Measurements from ENCODE around the gene SERPINB13.
"Not testable (repeated sequence)": the region's sequence is repeated elsewhere in the genome, so short reads cannot be mapped to it uniquely, and the experiment has no call there.

SERPINB13 gene

DNA sequence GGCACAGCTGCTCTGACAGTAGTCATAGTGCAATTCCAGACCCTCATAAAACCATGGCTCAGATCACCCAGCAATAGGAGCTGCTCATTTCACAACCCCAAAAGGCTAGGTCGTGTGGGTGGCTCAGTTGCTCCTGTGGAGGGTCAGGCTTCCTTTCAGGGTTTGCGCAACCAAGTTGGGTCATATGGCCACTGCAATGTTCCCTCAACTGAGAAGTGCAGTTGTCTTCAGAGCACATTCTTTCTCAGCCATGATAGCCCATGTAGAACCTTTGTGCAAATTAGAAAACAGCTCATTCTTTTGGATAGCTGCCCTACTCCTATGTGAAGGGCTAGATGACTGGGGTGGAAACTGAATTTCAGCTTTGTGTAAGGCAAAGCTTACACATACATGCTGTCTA is 3.2 kb downstream of the SERPINB13 start:
- DNase-seq: peak; percentile 84 to 93 (median 91)

DNA sequence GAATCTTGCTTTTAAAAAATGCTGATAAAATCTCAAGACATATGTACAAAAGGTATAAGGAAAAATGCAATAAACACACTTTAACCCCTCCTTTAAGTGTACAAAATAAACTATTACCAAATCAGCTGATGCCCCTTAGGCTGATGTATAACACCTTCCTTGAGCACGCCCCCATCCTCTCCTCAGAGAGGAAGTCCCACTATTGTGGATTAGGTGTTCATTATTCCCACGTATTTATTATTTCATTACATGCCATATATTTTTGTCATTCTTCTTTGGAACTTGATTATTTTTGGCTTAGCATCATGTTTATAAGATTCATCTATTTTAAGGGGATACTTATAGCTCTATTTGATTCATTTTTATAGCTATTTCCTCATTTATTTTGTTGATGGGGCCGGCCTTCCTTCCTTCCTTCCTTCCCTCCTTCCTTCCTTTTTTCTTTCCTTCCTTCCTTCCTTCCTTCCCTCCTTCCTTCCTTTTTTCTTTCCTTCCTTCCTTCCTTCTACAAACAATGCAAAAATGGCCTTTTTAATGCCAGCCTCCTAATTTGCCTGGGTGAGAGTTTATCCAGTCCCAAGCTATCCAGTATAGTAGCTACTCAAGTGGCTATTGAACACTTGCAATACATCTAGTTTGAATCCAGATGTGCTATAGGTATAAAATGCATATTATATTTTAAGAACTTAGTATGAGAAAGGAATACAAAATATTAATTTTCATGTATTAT is 4.0 kb downstream of the SERPINB13 start:
- DNase-seq: no peak

DNA sequence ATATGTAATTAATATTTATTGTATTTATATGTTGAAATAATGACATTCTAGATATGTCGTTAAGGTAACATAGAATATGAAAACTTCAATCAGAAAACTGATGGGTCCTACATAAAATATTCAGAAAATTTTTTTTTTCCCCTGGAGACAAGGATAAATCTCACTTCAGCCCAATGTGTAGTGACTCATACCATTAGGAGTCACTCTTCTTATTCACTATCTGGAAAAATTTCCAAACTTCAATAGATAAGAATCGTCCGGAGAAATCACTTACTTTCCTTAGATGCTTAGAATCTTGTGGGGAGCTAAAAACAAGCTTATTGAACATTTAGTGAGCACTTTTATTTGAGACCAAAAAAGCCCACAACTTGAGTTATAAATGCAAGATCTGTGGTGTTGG is 4.6 kb downstream of the SERPINB13 start:
- DNase-seq: no peak

DNA sequence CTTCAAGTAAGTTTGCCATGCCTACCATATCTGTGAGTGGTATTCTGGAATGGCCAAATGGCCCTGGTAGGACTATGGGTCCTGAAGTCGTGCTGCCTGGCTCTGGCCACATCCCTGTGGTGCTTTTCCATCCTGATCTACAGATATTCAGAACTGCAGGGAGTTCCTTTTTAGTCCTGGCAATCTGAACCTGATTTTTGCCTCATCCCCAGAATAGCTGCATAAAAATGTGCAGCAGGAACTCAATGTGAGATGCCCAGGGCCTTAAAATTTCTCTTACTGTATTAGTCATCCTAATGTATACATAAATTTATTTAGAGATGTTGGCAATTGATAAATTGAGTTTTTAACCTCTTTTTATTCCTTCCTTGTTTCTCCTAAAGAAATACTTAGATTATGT is 5.3 kb downstream of the SERPINB13 start:
- DNase-seq: no peak

DNA sequence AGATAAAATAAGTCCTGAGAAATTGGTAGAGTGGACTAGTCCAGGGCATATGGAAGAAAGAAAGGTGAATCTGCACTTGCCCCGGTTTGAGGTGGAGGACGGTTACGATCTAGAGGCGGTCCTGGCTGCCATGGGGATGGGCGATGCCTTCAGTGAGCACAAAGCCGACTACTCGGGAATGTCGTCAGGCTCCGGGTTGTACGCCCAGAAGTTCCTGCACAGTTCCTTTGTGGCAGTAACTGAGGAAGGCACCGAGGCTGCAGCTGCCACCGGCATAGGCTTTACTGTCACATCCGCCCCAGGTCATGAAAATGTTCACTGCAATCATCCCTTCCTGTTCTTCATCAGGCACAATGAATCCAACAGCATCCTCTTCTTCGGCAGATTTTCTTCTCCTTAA is 9.8 kb downstream of the SERPINB13 start:
- no peak for DNase-seq

DNA sequence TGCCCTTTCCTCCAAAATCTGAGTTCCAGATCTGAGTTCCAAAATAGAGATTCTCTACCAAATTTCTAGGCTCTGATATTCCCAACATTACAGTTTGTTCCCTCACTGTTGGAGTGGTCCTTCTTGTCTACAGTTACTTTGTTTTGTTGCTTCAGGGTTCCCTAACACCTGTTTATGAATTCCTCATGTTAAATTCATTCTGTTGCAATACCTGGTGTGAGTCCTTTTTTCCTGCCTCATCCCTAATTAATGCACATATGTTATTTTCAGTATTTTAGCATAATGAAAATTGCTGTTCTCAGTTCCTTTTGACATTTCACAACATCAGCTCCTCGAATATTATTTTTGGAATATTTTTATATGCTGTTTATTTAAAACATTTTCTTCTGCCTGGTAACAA is 16.2 kb downstream of the SERPINB13 start:
- no peak for DNase-seq

DNA sequence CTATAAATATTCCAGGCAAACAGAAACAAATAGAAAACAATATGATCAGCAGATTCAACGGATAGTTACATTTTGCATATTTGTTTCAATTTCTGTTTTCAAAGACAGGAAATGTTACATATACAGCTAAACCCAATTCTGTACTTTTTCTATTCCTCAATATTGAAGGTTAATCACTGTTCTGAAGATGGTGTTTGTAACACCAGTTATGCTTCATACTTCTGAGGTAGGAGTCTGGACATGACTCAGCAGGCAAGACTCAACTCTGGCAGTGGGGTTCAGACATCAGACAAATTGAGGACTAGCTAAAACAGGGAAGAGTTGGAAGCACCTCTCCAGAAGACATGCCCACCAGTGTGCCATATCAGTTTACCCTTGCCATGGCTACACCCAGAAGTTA is 16.6 kb downstream of the SERPINB13 start:
- peak in 3 of 4 experiments; percentile 6 to 30 (median 24) for DNase-seq

DNA sequence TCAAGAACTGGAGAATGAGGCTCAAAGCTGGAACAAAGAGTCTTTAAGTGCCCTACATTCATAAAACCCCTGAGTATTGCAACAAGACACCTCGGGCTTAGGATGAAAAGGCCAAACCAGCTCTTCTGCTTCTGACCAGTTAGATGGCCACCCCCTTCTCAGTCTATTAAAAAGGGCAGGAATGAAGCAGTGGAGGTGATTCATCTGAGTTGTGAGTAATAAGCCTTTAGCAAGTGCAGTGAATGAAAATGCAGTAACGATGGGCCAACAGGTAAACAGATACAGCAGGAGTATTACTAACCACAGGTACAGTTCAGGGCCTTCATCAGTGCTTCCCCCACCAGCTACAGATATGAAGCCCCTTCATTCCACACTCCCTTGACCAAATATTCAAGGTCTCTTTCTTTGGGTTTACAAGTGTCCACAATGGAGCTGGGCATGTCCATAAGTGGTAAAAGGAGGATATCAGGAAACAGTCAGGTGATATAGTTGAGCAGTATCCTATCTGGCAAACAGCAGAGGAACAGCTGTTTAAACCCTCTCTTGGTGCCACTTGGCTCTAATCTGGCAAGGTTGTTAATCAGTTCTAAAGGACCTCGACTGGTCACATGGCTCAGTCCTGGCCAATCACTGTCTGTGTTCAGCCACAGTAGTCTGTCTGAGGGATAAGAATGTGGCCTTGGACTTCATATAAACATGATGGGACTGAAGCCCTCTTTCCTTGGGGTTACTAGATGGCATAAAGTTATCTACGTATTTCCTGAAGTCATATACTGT is 17.8 kb downstream of the SERPINB13 start:
- DNase-seq: no peak

DNA sequence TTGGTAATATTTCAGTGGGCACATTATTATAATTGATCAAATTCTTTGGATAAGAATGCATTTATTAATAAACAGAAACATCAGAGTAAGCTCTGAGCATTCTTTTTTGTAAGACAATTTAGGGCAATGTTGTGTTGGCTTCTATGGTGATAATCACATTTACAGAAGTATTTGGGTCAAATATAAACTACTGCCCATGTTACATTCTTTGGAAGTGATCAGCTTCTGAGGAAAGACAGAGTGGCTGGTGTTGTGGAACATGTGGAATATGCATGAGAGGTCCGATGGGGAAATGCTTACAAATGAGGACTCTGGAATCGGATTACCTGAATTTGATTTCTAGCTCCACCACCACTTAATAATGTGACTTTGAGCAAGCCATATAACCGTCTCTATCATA is 19.4 kb downstream of the SERPINB13 start:
- no peak for DNase-seq

DNA sequence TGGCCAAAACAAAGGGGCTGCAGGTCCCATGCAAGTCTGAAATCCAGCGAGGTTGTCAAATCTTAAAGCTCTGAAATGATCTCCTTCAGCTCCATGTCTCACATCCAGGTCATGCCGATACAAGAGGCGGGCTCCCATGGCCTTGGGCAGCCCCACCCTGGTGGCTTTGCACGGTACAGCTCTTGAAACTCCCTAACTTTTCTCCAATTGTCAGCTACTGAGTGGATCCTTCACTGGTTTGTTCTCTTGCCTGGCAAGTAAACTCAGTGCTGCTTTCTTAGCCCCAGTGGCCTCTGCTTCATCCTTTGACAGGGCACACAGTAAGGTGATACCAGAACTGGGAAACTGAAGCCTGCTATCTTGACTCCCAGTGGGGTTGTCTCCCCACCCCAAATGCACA is 26.3 kb downstream of the SERPINB13 start:
- no peak for DNase-seq

DNA sequence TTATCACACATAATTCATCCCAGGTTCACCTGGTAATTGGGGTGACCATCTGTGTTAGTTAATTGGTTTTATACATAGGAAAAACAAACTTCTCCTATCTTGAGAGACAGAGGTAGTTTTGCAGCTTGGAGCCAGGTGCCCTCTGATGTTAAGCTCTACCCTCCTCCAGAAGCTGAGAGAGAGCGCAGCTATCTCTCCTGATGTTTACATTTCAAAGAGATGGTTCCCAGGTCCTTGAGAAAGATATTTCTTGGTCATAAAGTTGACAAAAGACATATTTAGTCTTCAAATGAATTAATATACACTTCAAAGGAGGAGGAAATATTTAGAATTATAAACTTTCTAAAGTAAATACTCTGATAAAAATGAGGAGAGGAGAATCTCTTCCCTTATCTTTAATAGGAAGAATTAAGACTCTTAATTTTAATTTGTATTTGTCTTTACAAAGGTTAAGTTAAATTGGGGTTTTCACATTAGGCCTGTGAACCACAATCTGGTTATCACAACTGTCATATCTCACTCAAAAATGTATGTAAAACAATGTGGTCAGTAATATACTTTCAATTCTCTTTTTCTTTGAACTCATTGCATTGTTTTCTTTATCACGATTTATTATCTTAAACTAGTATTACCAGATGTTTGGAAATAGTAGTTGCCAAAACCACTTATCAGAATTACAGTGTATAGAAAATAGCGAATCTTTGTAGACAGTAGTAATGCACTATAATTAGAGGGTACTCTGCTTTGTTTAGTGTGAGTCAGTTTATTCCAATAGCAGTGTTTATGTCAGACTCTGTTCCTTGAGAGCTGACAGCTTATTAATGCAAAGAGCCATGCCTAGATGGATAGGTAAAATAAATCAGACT is 30.1 kb downstream of the SERPINB13 start:
- DNase-seq: no peak

DNA sequence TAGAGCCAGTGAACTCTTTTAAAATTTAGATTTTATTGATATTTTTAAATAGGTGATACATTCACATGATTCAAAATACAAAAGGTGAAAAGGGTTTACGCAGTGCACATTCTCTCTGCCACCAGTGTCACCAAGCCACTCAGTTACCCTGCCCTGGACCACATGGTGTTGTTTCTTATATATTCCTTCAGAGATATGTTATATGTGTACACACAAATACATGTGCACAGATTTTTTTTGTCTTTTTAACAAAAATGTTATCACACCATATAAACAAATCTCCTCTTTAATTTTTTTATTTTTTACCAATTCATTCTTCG is 30.7 kb downstream of the SERPINB13 start:
- DNase-seq: no peak

DNA sequence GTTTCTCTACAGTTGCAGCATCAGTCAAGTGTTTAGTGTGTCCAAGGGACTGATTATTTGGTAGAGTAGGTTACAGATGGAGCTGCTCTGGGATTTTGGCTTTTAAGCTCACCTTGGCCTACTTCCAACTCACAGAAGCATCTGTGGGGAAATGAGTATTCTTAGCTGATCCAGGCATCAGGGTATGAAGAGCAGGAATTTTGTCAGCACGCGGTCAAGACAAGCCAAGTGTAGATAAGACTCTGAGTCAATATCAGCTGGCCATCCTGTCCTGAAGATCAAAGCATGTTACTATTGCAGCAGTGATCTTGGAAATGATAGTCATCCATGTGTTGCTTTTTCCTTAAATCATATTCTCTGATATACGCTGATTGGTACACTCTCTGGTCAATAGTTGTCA is 32.5 kb downstream of the SERPINB13 start:
- DNase-seq: no peak

DNA sequence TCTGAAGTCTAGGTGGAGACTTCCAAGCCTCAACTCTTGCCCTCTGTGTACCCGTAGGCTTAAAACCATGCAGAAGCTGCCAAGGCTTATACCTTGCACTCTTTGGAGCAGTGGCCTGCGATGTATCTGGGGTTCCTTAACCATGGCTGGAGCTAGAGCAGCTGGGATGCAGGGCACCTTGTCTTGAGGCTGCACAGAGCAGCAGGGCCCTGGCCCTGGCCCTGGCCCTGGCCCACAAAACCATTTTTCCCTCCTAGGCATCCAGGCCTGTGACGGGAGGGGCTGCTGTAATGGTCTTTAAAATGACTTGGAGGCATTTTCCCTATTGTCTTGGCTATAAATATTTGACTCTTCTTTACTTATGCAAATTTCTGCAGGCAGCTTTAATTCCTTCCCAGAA is 37.7 kb downstream of the SERPINB13 start:
- DNase-seq: no peak

DNA sequence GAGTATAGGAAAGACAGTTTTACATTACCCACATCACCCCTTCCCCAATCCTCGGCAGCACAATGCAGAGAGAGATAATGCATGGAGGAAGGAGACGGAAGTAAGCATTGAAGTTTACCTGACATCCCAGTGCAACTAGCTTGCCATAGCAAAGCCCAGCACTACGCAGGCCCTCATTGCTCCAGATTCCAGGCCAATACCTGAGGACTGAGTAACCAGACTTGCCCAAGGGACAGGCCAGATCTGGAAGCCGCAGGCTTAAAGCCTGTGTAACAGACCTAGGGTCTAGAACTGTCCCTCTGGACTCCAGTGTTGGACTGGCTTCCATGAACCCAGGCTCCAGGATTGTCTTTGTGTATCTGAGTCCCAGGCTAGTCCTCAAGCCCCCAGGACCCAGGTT is 39.3 kb downstream of the SERPINB13 start:
- DNase-seq: no peak

DNA sequence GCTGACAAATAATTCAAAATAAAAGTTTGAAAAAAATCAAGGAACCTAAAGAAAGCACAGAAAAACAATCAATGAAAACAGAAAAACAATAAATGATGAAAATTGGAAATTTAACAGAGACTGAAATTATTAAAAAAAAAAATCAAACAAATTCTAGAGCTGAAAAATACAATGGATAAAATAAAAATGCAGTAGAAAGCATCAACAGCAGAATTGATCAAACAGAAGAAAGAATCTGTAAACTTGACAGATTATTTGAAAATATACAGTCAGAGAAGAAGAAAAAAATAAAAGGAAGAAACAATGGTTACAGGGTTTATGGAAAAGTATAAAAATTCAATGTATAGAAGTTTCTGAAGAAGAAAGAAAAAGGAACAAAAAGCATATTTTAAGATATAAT is 40.7 kb downstream of the SERPINB13 start:
- DNase-seq: no peak

DNA sequence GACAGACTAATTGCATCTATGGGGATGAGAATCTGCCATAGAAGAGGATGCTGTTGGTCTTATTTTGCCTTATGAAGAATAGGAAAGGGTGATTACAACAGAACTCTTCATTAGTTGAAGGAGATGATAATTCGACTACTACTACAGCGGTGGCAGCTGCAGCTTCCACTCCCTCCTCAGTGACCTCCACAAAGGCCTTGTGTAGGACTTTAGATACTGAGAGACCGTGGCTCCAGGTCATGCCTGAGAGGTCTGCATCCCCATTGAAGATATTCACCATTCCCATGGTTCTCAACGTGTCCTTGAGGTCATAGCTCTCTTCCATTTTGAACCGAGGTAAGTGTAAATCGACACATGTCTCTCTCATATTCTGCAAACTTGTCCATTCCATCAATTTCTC is 50.6 kb downstream of the SERPINB13 start:
- DNase-seq: no peak

DNA sequence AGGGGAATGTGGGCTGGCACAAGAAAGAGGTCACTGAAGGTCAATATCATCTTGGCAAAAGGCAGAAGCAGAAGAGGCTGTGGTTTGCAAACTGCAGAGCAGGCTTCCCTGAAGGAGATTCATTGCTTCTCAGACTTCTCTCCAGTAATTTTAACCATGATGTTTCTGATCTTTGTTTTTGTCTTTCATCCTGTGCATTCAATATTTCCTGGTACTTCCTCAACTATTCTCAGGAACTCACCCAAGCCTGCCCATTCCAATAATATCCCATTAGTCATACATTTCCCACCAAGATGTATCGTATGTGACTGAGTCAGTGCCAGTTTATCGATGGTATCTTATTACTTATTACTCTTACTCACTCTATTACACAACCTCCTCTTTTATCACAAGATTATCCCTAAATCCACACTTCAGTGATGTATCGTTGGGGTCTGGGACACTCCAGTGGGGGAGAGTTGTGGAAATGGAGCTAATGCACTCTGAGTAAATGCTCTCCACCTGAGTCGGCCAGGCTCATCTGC is 54.1 kb downstream of the SERPINB13 start:
- not testable (repeated sequence) for DNase-seq

DNA sequence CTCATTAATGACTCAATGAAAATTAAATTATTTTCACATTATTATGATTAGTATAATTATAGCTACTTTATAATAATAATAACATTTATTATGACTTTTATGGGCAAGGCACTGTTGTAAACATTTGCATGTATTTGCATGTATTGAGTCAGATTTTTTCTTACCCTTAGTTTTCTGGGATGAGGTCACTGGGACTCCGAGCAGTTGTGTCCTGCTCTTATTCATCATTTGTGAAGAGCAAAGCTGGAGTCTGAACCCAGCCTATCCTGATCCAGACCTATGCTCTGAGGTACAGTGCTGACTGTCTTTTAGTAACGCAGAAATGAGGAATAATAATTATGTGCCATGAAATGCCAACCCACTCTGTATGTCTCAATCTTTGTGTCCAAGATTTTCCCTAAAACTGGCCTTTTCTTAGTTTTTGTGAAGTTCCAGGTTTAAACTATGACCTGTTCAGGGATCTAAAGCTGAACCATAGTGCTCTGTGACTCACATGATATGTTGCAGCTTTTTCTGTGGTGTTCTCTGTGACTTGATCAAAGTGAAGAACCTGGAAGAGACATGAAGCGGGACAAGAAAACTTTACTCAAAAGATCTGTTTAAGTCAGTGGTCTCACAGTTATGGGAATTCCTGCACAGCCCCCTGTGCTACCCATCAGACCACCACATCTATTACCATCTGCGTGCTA is 55.7 kb downstream of the SERPINB13 start:
- DNase-seq: not testable (repeated sequence)

DNA sequence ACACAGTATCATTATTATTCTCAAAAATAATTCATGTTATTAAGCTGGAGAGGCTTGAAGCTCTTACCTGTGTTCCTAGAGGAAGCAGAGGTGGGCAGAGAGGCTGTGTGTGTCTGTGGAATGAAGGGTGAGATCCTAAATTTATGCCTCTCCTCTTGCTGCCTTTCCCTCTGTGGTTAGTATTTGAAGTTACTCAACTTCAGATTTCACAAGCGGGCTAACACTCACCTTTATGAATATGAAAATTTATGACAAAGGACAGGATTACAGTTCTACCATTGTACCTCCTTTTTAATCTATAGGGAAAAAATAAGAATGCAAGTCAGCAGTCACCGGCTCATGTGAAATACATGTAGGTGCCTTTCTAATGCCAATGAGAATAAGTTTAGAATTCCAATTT is 57.0 kb downstream of the SERPINB13 start, which contains the start of gene SERPINB4:
Gene SERPINB4 (minus strand): TSS at position 115 of the 400 bp plus-strand sequence. CDS start 679 bp downstream, outside the sequence.
- not testable (repeated sequence) for DNase-seq

DNA sequence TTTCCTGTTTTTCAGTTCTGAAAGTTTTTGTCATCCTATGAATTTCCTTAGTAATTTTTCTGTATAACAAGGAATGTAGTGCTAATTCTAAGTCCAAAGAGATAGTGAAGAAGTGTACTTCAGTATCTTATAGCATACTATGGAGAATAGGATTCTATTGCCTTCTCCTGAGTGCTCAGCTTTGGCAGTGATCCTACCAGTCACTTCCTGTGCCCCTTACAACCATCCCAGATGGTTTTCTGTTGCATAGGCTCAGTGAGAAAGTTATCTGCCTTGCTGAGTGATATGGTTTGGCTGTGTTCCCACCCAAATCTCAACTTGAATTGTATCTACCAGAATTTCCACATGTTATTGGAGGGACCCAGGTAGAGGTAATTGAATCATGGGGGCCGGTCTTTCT is 57.6 kb downstream of the SERPINB13 start:
- DNase-seq: not testable (repeated sequence)

DNA sequence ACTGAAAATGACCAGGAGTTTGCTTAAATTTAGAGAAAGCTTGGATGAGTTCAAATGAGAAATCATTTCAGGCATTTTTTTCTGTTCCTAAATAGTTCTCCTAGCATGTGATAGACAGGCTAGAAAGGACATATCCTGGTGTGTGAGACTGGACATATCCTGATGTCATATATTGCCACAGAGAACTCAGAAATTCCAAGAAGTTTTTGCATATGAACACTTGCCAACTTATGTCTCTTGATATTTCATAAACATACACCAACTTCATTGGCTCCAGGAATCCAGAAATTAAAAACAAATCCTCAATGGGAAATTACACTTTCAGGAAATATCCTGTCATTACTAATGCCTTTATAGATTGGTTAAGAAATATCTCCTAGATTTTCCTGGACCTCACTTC is 59.8 kb downstream of the SERPINB13 start:
- no peak for DNase-seq
